Stimulated activated CD4-positive, alpha-beta T cell treated with anti-CD3 and anti-CD28 coated beads, Interleukin-15, amount 100 ng/mL, for 48 hours (primary cell): ENCODE results near the gene XPO1.
A peak's percentile ranks its signal among the peaks of the same experiment; 100 is the strongest.
"Not testable (repeated sequence)": the region's sequence is repeated elsewhere in the genome, so short reads cannot be mapped to it uniquely, and the experiment has no call there.

Experiments used
- DNase-seq, 2 donors: peaks; one replicate each; pipeline ENCODE4 v3.0.0-alpha.2; 2020; ENCODE audit warnings: low read depth in 2 of 2

The XPO1 gene

DNA sequence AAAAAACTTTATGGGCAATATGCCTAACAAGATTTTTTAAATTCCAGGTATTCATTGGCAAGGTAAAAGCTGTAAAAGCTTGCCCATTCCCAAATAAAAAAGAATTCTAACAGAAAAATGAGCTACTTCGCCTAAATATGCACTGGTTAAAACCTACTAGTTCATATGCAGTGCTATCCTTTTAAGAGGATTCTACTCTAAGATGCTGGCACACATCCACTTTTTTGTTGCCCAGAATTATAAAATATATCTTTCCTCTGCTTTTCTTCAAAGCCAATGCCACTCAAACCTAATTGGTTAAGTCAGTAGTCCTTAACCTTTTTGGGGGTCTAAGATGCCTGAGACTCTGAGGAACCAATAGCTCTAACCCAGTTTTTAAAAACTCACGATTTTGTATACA lies 3.2 kb downstream of the XPO1 start:
- DNase-seq = no peak

GRCh38 chr2:61530749-61531148 lies 7.4 kb downstream of the XPO1 start:
- no peak for DNase-seq

- no peak for DNase-seq
Observed at GRCh38 chr2:61529944-61530735, 8.0 kb downstream of the XPO1 start.

DNA sequence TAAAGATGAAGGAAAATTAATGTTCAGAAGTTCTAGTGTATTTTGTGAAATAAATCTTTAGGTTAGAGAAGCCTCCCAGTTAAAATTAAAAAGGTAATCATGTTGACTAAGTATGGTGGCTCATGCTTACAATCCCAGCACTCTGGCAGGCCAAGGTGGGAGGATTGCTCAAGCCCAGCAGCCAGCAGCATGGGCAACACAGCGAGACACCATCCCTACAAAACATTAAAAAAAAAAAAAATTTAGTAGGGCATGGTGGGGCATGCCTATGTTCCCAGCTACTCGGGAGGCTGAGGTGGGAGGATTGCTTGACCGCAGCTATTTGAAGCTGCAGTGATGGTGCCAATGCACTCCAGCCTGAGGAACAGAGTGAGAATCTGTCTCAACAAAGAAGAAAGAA lies 17.9 kb downstream of the XPO1 start:
- DNase-seq = no peak

GRCh38 chr2:61512768-61513398 lies 25.3 kb downstream of the XPO1 start:
- no peak for DNase-seq

- no peak for DNase-seq
Observed at GRCh38 chr2:61510674-61511671, 27.2 kb downstream of the XPO1 start.

- no peak for DNase-seq
Observed at GRCh38 chr2:61504949-61505348, 33.2 kb downstream of the XPO1 start.

GRCh38 chr2:61499060-61499459 lies 39.1 kb downstream of the XPO1 start:
- DNase-seq = no peak

GRCh38 chr2:61493523-61493942 lies 44.6 kb downstream of the XPO1 start:
- DNase-seq = no peak

DNA sequence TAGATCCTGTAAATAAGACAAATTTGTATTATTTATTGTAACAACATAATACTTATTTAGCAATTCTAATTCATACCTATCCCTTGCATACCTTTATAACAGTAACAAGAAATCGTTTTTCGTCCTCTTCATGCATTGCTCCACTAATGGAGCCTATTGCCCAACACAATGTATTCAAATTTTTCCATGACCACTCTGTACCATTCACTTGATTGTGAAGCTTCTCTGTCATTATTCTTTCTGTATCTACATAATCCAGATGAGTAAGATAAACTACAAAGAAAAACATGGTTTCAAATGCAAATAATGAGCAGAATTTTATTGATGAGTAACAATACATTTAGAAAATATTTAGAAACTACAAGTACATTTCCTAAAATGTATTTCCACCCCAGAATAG lies 45.7 kb downstream of the XPO1 start:
- DNase-seq = no peak

DNA sequence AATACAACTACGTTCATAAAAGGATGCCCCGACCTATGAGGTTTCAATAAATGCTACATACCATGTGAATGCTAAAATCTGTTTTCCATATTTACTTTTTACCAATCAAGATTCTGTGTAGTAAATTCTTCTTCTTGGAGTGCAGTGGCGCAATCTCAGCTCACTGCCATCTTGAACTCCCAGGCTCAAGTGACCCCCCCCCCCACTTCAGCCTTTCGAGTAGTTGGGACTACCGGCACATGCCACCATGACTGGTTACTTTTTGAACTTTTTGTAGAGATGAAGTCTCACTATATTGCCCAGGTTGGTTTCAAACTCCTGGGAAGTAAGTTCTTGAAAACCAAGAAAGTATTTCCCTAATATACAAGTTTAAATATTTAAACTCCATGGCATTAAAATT lies 52.9 kb downstream of the XPO1 start:
- no peak for DNase-seq

DNA sequence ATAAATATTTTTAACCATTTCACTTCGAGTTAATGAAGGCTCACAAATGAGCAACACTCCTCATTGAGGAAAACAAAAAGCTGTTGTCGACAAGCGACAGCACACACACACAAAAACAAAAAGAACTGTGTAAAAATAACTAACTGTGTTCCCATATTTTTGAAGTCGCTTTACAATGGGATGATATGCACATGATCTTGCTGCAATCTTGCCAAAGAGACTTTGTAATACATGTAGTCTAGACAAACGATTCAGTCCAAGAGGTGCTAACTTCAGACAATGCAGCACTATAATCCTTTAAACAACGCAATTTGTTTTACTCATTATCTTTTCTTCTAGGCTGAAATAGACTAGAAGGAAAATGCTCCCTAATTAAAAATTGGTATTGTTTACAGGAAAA lies 60.1 kb downstream of the XPO1 start:
- no peak for DNase-seq

GRCh38 chr2:61476929-61477589 lies 61.1 kb downstream of the XPO1 start:
- DNase-seq = not testable (repeated sequence)

DNA sequence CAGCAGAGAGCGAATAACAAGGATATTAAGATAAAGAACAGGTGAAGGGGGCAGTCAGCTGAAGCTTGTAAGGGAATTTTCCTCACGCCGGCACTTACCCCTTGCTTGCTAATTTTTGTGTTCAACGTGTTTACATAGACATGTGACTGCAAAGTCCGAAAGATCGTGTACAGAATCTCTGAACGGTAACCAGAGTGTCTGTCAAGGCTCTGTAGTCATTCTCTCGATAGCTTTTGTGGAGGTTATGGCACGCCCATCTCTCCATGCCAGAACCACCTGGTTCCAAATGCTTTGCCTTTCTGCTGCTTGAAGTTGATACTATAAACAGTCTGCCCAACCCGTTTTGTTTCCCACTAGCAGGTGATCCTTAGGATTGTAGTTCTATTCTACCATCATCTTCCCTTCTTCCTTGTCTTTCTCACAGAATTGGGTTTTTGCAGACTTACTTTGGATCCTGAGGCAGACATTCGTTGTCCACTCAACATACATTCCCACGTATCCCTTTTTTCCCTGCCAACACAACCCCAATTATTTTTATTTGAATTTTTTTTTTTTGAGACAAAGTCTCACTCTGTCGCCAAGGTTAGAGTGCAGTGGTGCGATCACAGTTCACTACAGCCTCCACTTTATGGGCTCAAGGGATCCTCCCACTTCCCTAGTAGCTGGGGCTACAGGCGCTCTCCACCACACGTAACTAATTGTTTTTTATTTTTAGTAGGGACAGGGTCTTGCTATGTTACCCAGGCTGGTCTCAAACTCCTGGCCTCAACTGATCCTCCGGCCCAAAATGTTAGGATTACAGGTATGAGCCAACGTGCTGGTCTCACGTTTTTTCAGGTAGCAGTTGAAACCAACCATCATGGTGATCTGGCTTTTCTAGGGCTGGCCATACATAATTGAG lies 66.0 kb downstream of the XPO1 start:
- peak in 1 of 2 donors; percentile 14 for DNase-seq

- DNase-seq = peak; percentile 85 to 88
Observed at GRCh38 chr2:61470965-61471904, 66.9 kb downstream of the XPO1 start, which contains the start of gene USP34. Gene USP34, minus strand, starts transcription at chr2:61471087. Its CDS starts 395 bp downstream, at chr2:61470692.

GRCh38 chr2:61470122-61470951 lies 67.8 kb downstream of the XPO1 start:
- peak; percentile 77 to 81 for DNase-seq

- DNase-seq = no peak
Observed at GRCh38 chr2:61469424-61470121, 68.6 kb downstream of the XPO1 start.

GRCh38 chr2:61468231-61468630 lies 69.9 kb downstream of the XPO1 start:
- DNase-seq = not testable (repeated sequence)
